HL-60/S4 treated with phorbol 12-myristate 13-acetate at 8.2 ng/mL for 4 days and 3 days (cell line): Measurements from ENCODE around the gene MOAP1.
"Not testable (repeated sequence)": the region's sequence is repeated elsewhere in the genome, so short reads cannot be mapped to it uniquely, and the experiment has no call there.

Experiments used
- in situ Hi-C: fragments of 300-500 bp; cut with MboI; formaldehyde crosslinking; loops from 2 replicates; pipeline ENCODE4 v1.15.0; 2022; ENCODE audit warnings: low sequenced_read_pairs

MOAP1 gene, protein sequence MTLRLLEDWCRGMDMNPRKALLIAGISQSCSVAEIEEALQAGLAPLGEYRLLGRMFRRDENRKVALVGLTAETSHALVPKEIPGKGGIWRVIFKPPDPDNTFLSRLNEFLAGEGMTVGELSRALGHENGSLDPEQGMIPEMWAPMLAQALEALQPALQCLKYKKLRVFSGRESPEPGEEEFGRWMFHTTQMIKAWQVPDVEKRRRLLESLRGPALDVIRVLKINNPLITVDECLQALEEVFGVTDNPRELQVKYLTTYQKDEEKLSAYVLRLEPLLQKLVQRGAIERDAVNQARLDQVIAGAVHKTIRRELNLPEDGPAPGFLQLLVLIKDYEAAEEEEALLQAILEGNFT

DNA sequence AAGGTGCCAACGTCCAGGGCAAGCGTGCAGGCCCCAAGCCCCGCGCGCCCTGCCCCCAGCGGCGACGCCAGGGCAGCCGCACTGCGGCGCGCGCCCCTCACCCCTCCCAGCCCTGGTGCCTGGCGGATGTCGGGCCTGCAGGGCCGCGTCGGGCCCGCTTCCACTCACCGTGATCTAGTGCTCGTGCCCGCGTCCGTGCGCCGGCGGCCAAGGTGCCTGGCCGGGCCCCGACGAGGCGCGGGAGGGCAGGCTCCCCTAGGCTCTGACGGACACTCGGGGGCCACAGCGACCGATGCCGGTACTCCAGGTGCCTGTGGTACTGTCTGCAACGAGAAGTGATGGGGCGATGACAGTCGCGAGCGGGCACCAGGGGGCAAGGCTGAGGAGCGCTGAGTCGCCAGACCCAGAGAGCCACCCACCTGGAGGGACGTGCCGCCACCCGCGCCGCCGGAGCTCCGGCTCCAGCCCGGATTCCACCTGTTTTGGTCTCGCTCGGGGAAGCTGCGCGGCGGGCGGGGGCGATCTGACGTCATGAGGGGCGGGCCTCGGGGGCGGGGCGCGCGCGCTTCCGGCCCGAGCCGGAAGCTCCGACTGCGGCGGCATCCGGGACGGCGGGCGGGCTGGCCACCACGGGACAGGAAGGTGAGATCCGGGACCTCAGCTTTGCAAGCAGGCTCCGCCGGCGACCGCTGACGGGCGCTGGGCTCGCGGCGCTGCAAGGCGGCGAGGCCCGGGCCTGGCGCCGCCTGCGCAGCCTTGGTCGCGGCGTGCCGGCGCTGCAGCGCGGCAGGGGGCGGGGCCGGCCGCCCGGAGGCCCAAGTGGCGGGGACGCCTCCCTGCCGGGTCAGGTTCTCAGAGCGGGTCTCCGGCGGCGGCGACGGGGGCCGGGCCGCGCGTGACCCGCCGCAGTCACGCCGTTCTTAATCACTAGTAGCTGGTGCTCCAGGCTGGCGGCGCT is at the start of gene MOAP1, which contains the start of gene LYSET:
Gene MOAP1 (minus strand): TSS at position 507 of the 958 bp plus-strand sequence. CDS start 655 bp downstream, outside the sequence.
Gene LYSET (plus strand): TSS at position 927 of the 958 bp plus-strand sequence. CDS start 89 bp downstream, outside the sequence.
- in situ Hi-C loops: no loop called here

DNA sequence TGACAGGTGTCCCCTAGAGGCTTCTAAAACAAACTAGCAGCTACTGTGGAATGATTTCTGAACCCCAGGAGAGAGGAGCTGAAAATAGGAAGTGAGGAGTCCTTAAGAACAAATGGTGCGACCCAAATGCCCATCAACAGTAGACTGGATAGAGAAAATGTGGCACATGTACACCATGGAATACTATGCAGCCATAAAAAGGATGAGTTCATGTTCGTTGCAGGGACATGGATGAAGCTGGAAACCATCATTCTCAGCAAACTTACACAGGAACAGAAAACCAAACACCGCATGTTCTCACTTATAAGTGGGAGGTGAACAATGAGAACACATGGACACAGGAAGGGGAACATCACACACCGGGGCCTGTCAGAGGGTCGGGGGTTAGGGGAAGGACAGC is 48.4 kb upstream of the MOAP1 start:
- in situ Hi-C loops: not testable (repeated sequence)

DNA sequence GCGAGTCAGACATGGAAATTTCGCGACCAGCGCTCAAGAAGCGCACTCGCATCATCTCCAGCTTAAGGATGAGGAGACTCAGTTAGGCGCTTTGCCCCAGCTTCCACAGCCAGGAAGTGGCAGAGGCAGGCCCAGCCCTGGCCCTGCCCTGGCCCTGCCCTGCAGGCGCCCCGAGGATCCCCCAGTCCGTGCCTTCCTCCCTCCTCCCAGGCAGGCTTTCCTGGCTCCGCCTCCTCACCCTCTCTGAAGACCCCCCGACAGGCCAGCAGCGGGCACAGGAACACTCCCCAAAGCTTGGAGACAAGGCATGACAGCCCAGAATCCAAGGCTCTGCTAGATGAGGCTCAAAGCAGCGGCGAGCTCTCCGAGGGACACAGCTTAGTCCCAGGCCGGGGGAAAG is 47.5 kb upstream of the MOAP1 start:
- in situ Hi-C loops: no loop called here

DNA sequence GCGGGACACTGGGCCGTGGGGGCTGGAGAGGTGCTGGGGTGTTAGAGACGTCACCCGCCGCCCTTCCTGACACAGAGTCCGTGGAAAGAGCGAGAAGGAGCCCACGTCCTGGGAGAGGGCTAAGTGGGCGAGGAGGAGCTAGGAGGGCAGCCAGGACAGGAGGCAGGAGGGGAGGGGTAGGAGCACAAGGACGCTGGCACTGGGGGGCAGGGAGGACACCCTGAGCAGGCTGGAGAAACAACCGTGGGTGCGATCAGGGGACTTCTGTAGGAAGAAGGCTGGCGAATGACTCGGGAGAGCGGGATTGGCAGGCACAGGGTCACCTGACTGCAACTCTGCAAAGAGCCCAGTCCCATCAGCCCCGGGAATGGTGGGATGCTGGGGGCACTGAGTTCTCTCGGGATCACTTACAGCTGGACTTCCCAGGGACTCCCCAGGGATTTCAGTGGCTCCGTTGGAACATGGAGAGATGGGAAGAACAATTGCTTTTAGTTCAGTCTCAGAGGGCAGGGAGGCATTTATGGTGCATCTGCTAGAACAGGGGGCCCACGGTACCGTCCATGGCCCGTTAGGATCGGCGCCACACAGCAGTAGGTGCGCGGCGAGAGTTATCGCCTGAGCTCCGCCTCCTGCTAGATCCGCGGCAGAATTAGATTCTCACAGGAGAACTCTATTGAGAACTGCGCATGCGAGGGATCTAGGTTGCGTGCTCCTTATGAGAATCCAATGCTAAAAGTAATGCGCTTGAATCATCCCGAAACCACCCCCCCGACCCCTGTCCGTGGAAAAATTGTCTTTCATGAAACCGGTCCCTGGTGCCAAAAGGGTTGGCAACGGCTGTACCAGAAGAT is 46.7 kb upstream of the MOAP1 start:
- in situ Hi-C loops: no loop called here

DNA sequence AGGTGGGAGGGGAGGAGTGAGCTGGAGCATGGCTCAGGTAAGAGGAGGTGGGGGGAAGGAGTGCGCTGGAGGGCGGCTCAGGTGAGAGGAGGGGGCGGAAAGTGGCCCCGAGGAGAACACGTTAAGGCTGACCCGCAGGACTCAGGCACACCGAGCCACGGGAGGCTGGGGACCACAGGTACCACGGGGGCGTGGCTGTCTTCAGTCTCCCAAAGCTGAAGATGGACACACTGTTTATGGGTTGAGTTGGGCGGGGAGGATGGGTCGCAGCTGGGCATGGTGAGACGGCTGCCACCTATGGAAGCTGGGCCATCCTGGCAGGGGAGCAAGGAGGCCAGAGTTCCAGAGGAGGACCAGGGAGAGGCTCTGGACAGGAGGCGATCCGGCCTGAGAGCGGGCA is 45.8 kb upstream of the MOAP1 start:
- in situ Hi-C loops: no loop called here

DNA sequence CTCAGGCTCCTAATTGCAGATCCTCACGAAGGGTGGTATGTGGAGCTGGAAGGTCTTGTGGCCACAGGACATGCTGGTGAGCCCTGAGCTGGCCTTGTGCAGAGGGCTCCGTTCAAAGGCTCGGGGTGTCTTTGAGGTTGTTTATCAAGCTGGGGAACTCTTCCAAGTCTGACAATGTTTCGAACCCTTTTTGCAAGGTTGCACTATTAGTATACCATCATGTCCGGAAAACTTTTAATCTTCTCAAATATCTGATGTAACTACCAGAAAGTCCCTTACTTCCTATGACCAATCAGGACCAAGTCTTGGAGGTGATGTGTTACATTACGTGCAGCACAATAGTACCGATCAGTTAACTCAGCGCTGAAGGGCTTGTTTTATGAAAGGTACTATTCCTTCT is 43.9 kb upstream of the MOAP1 start:
- in situ Hi-C loops: no loop called here

DNA sequence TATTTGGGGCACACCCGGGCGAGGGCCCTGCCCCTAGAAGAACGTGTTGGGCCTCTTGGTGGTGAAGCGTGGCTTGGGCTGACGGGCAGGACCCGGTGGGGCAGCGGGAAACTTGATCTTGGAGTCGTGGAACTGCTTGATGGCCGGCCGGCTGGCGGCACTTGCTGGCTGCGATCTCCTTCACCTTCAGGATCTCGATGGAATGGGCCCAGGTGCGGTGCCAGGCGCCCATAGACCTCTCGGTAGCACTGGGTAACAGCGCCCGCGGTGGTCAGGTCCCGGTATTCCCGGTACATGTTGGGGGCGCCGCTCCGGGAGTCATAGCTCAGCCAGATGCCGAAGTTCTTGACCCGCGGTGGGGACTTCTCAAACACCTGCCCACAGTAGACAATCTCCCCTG is 38.9 kb upstream of the MOAP1 start:
- in situ Hi-C loops: no loop called here

DNA sequence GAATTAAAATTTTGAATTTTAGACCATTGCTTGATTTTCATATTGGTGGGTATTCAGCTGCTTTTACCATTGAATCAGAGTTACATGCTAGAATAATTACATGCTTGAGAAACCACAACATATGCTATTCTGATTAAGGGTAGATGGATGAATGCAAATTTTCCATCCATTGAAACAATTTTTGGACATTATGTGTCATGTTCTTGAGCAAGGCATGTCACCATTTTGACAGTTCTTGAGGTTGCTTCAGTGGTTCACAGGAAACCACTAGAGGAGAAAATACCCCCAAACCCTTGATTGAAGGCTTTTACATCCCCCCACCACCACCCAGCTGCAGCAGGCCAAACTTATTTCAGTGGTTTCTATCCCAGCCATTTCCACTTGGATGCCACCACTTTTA is 35.8 kb upstream of the MOAP1 start:
- in situ Hi-C loops: no loop called here

DNA sequence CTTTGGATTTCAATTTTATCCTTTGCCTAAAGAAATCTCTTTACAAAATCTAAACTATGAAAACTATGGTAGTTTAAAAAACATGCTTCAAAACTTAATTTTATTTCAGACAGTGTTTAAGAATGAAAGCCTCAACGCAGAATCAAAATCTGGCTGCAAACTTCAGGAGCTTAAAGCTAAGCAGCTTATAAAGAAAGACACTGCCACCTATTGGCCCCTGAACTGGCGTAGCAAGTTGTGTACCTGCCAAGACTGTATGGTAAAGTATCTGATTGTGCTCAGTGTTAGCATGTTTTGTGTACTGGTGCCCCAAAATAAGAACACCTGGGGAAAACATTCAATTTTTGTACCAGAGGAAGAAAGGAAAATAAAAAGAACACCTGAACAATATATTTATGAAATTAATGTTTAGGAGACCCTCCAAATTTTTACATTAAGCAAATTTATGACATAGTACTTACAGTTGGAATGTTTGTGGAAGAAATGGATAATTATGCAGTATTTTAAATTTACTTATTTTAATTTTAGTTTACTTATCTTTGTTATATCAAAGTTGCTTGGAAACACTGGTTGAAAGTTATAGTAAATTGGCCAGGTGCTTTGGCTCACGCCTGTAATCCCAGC is 34.5 kb upstream of the MOAP1 start:
- in situ Hi-C loops: no loop called here

DNA sequence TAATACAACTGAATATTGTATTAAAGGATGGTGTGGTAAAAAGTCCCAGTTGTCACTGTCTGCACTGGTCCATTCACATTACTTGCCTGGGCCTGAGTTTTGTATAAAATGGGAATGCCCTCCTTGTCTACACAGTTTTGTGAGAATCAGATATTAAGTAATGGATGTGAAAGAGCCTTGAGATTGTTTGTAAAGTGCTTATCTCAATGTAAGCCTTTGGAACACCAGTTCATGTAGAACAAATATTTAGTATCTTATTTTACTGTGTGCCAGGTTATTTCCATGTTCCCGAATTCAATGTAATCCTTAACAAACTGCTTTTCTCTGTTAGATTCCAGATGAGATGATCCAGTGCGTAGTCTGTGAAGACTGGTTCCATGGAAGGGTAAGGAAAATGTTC is 29.9 kb upstream of the MOAP1 start:
- in situ Hi-C loops: no loop called here

DNA sequence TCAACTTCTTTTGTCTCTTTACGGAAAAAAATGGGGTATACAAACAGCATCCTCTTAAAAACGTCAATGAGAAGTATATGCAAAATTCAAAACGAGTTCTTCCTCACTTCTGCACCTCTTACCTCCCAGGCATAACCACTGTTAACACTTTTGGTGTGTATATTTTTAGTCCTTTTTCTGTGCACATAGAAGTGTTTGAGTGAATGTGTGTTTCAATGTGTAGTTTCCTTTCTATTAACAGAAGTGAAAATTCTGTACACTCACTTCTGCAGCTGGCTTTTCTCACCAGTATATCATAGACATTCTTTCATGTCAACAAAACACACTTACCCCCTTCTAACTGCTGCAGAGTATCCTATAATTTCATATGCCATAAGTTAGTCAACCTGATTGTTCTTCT is 27.7 kb upstream of the MOAP1 start:
- in situ Hi-C loops: no loop called here

DNA sequence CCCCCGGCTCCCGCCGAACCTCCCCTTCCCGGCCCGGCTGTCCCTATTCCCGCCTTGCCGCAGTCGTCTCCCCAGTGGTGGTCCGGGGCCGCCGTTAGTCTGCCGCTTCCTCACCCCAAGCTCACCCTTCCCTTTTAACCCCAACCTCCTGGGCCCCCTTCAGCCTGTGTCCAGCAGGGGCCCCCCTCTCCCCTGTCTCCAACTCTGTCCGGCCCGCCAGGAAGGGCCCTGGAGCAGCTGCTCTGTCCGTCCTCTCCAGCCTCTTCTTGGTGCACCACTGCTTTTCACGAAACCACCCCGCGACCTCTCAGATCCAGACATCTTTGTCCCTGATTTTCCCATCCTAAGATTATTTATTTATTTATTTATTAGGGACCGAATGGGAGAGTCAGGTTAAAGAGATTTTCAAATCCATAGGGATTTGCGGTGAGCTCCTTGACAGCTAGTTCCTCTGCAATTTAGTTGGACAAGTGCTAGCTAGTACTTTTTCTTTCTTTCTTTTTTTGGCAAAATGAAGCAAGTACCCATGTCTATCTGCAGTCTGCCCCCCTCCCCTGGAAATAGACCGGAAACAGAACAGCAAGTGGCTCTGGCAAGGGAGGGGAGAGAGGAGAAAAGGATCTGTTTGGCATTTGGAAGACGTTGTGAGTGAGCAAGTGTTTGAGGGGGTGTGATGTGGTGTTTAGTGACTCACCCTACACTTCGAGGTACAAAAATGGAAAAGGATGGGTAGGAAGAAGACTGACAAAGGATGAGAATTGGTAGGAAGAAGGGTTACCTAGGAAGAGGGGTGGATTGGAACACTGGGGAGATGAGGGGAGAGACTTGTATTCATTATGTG is 23.0 kb upstream of the MOAP1 start:
- in situ Hi-C loops: no loop called here

DNA sequence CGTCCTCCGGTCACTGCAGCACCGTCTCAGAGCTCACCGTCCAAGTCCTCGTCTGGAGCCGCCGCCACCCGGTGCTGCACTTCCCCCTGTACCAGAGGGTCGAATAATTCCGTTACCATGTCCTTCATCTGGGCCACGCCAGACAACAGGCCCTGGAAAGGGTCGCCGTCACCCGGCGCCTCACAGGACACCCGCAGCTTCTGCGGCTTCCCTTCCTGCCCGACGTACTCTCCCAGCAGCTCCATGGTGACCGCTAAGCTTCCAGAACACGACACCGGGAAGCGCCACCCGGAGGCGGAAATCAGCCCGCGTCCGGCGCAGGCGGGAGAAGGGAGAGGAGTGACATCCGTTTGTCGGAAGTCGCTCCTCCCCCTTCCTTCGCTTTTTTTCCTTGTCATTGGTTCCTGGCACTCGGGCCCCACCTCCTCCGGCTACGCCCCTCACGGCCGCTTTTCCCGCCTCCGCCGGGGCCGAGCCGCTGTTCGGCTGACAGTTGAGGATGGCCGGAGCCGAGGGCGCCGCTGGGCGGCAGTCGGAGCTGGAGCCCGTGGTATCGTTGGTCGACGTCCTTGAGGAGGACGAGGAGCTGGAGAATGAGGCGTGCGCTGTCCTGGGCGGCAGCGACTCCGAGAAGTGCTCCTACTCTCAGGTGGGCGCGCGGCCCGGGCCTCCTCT is 22.2 kb upstream of the MOAP1 start, which contains the start of the genes GON7 and UBR7:
Gene GON7 (minus strand): TSS at position 273 of the 675 bp plus-strand sequence. CDS start 28 bp downstream, at position 245.
Gene UBR7 (plus strand): TSS at position 464 of the 675 bp plus-strand sequence. CDS start 36 bp downstream, at position 500.
- in situ Hi-C loops: no loop called here

DNA sequence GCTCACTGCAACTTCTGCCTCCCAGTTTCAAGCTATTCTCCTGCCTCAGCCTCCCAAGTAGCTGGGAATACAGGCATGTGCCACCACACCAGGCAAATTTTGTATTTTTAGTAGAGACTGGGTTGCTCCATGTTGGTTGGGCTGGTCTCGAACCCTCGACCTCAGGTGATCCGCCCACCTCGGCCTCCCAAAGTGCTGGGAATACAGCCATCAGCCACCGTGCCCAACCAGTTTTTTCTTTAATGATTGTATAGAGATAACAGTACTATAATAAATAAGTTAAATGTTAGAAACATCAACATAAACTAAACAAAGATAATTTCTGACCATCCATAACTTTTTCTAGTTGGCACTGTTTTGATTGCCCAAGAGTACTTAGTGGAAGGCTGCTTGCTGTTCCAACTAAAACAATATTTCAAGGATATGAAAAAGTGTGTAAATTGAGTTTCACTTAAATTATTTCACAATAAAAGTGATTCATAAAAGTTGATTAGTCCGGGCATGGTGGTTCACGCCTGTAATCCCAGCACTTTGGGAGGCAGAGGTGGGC is 16.5 kb upstream of the MOAP1 start:
- in situ Hi-C loops: no loop called here

DNA sequence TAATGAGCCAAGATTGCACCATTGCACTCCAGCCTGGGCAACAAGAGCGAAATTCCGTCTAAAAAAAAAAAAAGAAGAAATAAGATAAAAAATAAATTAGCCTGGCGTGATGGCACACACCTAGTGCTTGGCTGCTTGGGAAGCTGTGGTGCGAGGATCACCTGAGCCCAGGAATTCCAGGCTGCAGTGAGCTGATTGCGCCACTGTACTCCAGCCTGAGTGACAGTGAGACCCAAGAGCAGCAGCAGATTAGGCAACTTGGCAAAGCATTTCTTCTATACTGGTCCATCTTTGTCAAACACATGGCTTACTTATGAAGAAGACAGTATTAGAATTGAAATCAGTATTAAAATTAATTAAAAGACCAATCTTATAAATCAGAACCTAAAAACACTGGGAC is 15.9 kb upstream of the MOAP1 start:
- in situ Hi-C loops: no loop called here

DNA sequence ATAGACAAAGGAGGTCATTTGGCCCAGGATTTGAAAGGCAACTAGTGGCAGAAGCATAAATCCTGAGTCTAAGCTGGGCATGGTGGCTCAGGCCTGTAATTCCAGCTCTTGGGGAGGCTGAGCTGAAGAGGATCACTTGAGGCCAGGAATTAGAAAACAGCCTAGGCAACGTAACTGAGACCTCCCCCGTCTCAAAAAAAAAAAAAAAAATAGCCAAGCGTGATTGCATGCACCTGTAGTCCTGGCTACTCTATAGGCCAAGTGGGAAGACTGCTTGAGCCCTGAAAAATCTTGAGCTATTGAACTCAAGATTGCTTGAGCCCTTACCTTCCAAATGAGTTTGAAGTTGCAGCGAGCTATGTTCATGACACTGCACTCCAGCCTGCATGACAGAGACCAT is 14.3 kb upstream of the MOAP1 start:
- in situ Hi-C loops: no loop called here

DNA sequence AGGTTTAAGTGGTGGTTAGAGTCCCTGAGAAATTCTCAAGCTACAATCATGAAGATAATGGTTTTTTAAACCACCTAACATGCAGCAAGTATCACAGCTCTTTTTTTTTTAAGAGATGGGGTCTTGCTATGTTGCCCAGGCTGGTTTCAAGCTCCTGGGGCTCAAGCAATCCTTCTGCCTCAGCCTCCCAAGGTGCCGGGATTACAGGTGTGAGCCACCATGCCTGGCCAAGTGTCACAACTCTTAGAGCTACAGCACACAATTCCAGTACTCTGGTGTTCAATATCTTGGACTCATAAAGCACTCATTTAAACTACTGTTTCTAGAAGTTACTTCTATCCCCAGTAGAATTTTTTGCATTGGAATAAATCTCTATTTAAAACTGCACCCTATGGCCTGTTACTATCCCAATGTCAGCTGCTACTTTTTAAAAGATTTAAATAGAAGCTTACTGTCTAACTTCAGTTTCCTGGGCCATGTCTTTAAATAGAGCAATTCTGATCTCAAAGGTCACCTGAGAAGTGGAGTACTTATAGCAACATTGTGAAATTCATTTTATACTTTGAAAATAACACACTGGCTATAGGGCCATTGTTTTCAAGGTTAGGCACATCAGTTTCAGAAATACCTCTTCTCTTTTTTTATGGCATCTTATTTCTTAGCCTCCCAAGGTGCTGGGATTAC is 10.8 kb upstream of the MOAP1 start:
- in situ Hi-C loops: no loop called here

DNA sequence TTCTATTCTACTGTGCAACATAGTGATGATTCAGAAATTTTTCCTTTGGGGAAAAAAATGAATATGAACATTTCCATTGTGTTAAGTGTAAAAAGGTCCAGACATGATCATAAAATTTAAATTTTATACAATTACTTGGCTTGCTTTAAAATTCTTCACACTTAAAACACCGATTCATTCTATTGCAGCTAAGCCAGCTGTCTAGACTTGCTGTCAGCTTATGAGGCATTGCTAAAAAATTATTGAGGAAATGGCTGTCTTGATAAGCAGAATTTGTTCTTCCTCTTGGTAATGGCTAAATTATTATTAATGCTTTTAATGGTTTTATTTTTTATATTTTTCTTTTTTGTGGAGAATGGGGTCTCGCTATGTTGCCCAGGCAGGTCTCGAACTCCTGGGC is 2.3 kb upstream of the MOAP1 start:
- in situ Hi-C loops: no loop called here
